GM18870 (cell line): ENCODE data around the gene STARD8.
A peak's percentile ranks its signal among the peaks of the same experiment; 100 is the strongest.

ENCODE experiments used
- ATAC-seq: cut with Tn5 transposase; IDR thresholded peaks from one replicate; pipeline ENCODE4 v1.9.1; 2021; ENCODE audit warnings: moderate library complexity; ENCODE audit not compliant: unreplicated experiment

The STARD8 gene

DNA sequence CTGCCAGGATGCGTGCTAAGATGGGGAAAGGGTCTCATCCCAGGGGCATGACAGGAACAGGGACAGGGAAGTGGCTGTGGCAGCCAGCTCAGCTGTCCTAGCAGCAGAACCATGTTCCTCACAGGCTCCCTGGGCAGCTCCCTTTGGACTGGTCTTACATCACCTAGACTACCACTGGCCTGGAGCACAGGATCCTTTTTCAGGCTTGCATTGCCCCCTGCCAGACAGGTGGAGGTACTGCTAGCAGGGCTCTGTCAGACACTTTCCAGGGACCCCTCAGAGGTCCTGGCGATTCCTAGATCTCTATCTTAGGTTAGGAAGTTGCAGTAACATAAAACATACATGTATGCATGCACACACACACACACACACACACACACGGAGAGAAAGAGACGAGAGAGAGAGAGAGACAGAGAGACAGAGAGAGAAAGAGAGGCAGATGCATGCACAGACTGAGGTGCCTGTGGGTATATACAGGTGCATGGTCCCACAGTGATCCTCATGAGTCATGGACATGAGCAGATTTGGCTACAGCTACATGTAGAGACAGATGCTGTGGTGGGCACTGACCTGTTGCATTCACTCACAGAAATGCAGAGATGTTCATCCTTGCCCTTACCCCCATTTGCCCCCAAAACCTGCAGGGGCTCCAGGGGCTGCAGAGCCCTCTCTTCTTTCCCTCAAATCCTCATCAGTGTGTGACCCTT, 63.6 kb downstream of the STARD8 start:
- ATAC-seq = peak; percentile 63

DNA sequence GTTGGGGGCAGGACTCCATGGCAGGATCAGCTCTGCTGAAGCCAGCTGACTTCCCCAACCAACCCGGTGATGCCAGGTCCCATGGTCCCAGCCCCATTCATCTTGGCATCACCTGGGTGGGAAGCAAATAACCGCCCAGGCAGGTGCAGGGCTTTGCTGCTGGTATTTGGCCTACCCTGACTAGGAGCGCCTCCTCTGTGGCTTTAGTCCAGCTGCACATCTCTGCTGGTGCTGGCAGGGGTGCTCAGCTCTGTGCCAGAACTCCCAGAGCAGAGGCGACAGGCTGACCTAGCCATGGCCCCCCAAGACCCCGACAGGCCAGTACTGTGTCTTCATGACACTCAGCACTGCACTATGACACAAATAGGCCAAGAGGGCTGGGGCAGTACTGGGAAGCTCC, 64.4 kb downstream of the STARD8 start:
- no peak for ATAC-seq

DNA sequence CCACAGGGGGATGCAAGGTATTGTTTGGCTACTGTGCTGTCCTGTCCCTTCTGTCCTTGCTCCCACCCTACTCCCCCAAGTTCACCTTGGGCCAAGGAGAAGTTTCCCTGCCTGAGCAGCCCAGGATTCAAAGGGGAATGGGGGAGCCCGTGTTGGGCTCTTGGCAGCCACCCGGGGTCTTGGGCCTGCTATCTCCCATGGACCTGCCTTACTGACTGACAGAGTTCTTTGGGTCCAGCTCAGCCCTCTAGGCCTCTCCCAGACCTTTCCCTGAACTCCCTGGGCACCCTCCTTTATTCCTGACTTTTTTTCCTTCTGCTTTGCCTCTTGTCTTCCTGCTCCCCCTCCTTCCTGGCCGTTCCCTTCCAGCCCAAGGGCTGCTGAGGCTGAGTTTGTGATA, 67.4 kb downstream of the STARD8 start:
- ATAC-seq = no peak

GRCh38 chrX:68717196-68717595, 69.7 kb downstream of the STARD8 start:
- no peak for ATAC-seq

DNA sequence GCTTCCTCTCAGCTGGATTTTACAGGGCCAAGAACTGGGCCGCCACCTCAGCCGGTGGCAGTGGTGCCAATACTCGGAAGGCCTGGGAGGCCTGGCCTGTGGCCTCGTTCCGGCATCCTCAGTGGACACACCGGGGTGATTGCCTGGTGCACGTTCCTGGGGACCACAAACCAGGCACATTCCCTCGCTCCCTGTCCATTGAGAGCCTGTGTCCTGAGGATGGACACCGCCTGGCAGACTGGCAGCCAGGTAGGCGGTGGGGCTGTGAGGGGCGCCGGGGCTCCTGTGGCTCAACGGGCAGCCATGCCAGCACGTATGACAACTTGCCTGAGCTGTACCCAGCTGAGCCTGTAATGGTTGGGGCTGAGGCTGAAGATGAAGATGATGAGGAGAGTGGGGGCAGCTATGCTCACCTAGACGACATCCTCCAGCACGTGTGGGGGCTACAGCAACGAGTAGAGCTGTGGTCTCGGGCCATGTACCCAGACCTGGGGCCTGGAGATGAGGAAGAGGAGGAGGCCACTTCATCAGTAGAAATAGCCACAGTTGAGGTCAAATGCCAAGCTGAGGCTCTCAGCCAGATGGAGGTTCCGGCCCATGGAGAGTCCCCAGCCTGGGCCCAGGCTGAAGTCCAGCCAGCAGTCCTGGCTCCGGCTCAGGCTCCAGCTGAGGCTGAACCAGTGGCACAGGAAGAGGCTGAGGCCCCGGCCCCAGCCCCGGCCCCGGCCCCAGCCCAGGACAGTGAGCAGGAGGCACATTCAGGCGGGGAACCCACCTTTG, 70.4 kb downstream of the STARD8 start:
- no peak for ATAC-seq

DNA sequence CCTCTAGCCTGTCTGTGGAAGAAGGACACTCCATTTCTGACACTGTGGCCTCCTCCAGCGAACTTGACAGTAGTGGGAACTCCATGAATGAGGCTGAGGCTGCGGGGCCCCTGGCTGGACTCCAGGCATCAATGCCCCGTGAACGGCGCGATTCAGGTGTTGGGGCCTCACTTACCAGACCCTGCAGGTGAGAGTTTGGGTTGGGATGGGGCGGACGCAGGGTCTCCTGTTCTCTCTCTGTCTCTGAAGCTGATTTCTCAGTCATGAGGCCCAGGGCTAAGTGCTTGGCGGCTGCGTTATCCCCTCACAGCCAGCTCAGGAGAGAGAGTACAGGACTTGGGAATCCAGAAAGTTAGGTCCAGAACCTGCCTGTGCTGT, 71.0 kb downstream of the STARD8 start:
- ATAC-seq = no peak

GRCh38 chrX:68719181-68719903, 71.9 kb downstream of the STARD8 start:
- no peak for ATAC-seq

GRCh38 chrX:68719904-68720614, 72.6 kb downstream of the STARD8 start:
- ATAC-seq = no peak

DNA sequence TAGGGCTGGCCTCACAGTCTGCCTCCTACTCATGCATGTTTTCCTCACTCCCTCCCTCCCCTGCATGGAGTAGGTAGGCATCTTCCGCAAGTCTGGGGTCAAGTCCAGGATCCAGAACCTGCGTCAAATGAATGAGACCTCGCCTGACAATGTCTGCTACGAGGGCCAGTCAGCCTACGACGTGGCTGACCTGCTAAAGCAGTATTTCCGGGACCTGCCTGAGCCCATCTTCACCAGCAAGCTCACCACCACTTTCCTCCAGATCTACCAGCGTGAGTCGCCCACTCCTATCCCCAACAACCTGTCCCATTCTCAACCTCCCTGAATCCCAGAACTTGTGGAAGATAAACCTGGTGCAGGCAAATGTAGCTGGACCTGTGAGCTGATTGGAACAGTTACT, 73.4 kb downstream of the STARD8 start:
- no peak for ATAC-seq

- ATAC-seq = no peak
These were observed 74.1 kb downstream of the STARD8 start for GRCh38 chrX:68721546-68721945.

GRCh38 chrX:68721991-68722860, 74.8 kb downstream of the STARD8 start:
- ATAC-seq = no peak

- no peak for ATAC-seq
These were observed 76.2 kb downstream of the STARD8 start for GRCh38 chrX:68723491-68724155.

DNA sequence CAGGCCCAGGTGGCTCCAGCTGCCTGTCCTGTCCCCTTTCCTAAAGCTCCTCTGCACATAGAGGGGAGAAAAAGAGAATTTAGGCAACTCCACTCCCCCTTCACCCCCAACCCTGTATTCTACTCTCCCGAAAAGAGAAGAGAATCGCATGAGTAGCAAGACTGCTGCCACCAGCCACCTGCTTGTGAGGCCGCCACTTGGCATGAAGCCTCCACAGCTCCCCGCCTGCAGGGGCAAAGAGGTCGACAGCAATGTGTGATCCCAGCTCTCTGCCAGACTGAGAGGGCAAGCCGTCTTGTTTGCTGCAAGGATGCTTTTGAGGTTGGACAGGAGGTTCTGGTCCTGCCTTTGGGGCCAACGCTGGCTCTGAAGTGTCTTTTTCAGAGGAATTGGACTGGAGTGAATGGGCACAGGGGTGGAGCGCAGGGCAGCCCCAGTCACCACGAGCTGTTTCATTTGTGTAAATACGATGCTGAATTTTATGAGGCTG, 77.1 kb downstream of the STARD8 start:
- no peak for ATAC-seq

DNA sequence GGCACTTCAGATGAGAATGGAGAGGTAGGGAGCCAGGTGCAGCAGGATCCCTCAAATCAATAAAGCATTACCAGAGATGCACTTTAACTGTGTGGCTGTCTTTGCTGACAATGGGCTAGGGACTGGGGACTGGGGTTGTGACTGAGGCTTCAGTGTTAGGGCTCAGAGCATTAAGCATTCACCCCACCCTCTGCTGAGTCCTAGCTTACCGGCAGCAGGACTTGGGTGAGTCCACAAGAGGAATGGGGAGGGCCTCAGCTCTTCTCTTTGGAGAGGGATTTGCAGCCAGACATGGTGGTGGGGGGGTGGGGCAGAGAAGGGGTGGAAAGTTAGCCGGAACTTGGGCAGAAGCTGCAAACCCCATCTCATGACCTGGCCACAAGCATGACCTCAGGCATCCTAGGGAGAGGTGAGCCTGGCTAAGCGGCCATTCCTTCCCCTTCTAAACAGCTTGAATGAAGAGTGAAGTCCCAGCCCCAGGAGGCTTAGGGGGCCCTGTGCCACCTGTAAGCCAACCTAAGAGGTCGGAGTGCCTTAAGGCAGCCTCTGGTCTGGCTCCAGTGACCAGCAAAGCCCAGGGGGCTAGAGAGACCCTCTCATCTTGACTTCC, 78.4 kb downstream of the STARD8 start:
- no peak for ATAC-seq

GRCh38 chrX:68726366-68726765, 78.9 kb downstream of the STARD8 start:
- ATAC-seq = no peak

DNA sequence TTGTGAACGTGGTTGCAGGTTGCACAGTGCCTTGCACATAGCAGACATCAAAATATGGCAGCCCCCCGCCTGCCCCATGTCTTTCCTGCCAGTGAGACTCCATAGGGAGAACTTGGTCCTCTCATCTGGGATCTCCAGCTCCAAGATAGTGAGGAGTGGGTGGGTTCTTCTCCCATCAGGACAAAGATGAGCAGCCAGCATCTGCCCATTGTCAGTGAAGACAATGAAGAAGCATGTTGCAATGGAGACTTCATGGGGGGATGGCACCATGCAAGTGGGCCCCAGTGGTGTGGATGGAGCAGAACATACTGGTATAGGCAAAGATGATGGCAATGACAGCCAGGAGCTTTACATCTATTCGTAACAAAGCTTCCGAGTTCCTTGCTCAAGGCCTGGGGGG, 80.2 kb downstream of the STARD8 start:
- ATAC-seq = no peak

DNA sequence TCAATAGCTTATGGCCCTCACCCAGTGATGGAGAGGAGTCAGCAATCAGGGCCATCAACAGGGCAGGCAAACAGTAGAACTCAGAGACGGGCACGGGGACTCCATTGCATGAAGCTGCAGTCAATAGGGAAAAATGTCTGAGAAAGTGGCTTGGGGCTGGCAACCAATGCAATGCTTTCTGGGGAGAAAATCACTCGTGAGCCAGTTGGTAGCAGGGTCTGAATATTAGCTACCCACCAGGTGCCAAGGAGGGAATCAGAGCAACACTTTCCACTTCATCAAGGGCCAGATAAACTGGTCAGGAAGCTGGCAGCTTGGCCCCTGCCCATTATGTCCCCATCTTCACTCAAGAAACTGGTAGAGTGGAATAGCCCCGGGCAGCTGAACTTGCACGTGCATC, 80.7 kb downstream of the STARD8 start:
- ATAC-seq = no peak

DNA sequence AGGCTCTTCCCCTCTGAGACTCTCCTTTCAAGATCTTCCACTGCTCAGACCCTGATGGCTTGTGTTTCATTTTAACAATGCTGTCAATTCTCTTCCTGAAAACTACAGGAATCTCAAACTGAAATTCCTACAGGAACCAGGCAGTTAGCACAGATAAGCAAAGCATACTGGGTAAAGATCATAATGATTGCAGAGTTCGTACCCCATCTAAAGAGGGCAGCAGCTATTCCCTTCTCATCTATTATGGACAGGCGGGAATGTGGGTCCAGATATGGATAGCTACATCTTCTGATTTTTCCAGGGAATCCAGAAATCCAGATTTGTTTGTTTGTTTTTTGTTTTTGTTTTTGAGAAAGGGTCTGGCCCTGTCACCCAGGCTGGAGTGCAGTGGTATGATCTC, 83.8 kb downstream of the STARD8 start:
- ATAC-seq = no peak

DNA sequence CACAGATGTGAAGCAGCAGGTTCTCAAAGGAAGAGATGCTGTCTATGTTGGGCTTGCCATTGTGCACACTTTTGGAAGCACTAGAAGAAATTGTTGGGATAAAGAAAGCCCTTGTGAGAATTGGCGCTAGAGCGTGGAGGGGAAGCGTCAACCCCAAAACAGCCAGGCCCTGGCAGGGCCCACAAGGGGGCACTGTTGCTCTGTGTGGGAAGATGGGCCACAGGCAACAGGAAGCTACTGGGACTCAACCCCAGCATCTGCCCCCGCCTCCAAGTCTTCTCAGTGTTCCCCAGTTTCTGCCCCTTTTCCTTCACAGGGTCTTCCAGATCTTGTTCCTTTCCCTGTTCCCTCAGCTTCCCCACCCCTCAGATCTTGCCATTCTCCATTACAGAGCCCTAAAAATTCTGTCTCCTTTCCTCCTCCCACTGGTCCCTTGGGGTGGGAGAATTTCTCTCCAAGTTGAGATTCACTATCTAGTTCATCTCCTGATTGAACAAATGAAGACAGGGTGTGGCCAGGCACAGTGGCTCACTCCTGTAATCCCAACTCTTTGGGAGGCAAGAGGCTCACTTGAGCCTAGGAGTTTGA, 85.5 kb downstream of the STARD8 start:
- no peak for ATAC-seq
